ENCODE results near the gene TNS1.

GRCh38 chr2:217870528-217871011, 132.2 kb downstream of the TNS1 start:
- no peak for TF ChIP-seq EZH2 (IDR thresholded peaks at IDR 0.05; ENCODE audit: borderline replicate concordance, insufficient read depth, low read depth, low read length, poor library complexity, severe bottlenecking)
- TF ChIP-seq, protein P1, sequence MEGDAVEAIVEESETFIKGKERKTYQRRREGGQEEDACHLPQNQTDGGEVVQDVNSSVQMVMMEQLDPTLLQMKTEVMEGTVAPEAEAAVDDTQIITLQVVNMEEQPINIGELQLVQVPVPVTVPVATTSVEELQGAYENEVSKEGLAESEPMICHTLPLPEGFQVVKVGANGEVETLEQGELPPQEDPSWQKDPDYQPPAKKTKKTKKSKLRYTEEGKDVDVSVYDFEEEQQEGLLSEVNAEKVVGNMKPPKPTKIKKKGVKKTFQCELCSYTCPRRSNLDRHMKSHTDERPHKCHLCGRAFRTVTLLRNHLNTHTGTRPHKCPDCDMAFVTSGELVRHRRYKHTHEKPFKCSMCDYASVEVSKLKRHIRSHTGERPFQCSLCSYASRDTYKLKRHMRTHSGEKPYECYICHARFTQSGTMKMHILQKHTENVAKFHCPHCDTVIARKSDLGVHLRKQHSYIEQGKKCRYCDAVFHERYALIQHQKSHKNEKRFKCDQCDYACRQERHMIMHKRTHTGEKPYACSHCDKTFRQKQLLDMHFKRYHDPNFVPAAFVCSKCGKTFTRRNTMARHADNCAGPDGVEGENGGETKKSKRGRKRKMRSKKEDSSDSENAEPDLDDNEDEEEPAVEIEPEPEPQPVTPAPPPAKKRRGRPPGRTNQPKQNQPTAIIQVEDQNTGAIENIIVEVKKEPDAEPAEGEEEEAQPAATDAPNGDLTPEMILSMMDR (IDR thresholded peaks at IDR 0.05) = no peak

Measured in B cell (primary cell).